Upper lobe of left lung (tissue), 6 donors: Measurements from ENCODE around the gene AFG1L. TPM values are rescaled to one million over a fixed set of nuclear protein-coding genes. Genes with fewer than 3 reads are reported as not detected.

Experiments used
- ATAC-seq, 2 donors: fragments of 200-7000 bp; cut with Tn5 transposase; one replicate each; pipeline ENCODE4 v1.9.1; 2022; ENCODE audit warnings: mild to moderate bottlenecking in 2 of 2, moderate library complexity in 2 of 2; ENCODE audit not compliant: low FRiP score in 2 of 2
- DNase-seq, 2 donors: peaks; one replicate each; pipeline ENCODE4 v3.0.0-alpha.2; 2019 to 2020
- H3K27ac ChIP-seq, 4 donors: fragments of 200-600 bp; sonication (generic); one replicate each; pipeline ENCODE4 v1.5.1; 2016 to 2019
- H3K27me3 ChIP-seq, 4 donors: fragments of 200-600 bp; sonication (generic); one replicate each; pipeline ENCODE4 v1.5.1; 2017 to 2019
- H3K36me3 ChIP-seq, 4 donors: fragments of 200-600 bp; sonication (generic); one replicate each; pipeline ENCODE4 v1.5.1; 2016 to 2019
- H3K4me1 ChIP-seq, 4 donors: fragments of 200-600 bp; sonication (generic); one replicate each; pipeline ENCODE4 v1.5.1; 2018 to 2019
- H3K4me3 ChIP-seq, 4 donors: fragments of 200-600 bp; sonication (generic); one replicate each; pipeline ENCODE4 v1.5.1; 2017 to 2019; ENCODE audit warnings: mild to moderate bottlenecking in 2 of 4, moderate library complexity in 1 of 4
- H3K9me3 ChIP-seq, 4 donors: fragments of 200-600 bp; sonication (generic); one replicate each; pipeline ENCODE4 v1.5.1; 2018 to 2019
- EP300 ChIP-seq, 4 donors: sonication (generic); formaldehyde crosslinking; IDR thresholded peaks; one replicate each; pipeline ENCODE4 v1.5.1; 2017; ENCODE audit warnings: antibody characterized with exemption in 4 of 4, control low read depth in 2 of 4
- POLR2A ChIP-seq, 4 donors: fragments of 450-650 bp; IDR thresholded peaks; one replicate each; pipeline ENCODE4 v1.5.1; 2016 to 2017; ENCODE audit warnings: antibody characterized with exemption in 4 of 4, mild to moderate bottlenecking in 2 of 4
- POLR2AphosphoS5 ChIP-seq, 2 donors: sonication (generic); formaldehyde crosslinking; IDR thresholded peaks; one replicate each; pipeline ENCODE4 v1.5.1; 2017; ENCODE audit warnings: antibody characterized with exemption in 2 of 2
- WGBS, 2 donors: methylation state at CpG; one replicate each; pipeline ENCODE4 v1.1.5; 2017 to 2018; 5-methylcytosine and 5-hydroxymethylcytosine counted together
- total RNA-seq, 6 donors: library from RNA; depleted of rRNA in 4 of 6; stranded (reverse); fragments of >200 nt in 4 of 6; gene quantifications; one replicate each; pipeline versions ENCODE4 v1.1.0 to v1.2.1, GENCODE V29; 2016 to 2021
- TF ChIP-seq, protein P1 (sequence below), 6 experiments: fragments of 450-650 bp in 4 of 6; fragments of 200-600 bp in 2 of 6; sonication (generic) in 2 of 6; IDR thresholded peaks; one replicate each; pipeline ENCODE4 v1.5.1; 2016 to 2019; ENCODE audit warnings: antibody characterized with exemption in 6 of 6
- donor health status: DM: no; HTN: no; CAD: no; lungs with moderate emphysema.
- donor health status: DM: no; HTN: yes; CAD: no; lungs with severe emphysema.

AFG1L gene
- total RNA-seq, 6 donors from 2014 or later, result 2.6 to 19.9 (median 7.0) TPM

DNA sequence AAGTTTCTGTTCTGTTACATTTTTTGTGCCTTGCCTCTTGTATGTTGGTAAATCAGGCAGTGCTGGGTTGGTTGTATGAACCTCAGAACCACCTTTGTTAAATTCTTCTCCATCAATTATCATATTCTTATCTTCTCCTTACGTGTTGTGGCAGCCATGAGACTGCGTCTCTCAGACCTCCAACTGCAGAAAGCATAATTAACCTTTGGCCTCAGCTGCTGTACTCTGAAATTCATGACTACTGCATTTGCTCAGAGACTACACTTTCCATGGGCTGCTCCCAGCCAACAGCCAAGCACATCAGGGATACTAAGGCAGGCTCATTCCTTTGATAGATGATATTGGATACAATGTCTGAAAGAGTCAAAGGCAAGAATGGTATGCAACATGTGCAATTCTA, 18.9 kb upstream of the AFG1L start:
- ATAC-seq (no peak), DNase-seq (no peak)
- 78 to 79% methylated on average over 2 of the region's 2 CpGs for WGBS, 2 donors
- H3K36me3 ChIP-seq, result no peaks in the 10 kb centered on the region
- no peak overlapping the region for H3K4me3 ChIP-seq
- H3K4me1 ChIP-seq, result no peaks in the 10 kb centered on the region
- no peaks in the 10 kb centered on the region for H3K27me3 ChIP-seq
- TF ChIP-seq, protein P1, sequence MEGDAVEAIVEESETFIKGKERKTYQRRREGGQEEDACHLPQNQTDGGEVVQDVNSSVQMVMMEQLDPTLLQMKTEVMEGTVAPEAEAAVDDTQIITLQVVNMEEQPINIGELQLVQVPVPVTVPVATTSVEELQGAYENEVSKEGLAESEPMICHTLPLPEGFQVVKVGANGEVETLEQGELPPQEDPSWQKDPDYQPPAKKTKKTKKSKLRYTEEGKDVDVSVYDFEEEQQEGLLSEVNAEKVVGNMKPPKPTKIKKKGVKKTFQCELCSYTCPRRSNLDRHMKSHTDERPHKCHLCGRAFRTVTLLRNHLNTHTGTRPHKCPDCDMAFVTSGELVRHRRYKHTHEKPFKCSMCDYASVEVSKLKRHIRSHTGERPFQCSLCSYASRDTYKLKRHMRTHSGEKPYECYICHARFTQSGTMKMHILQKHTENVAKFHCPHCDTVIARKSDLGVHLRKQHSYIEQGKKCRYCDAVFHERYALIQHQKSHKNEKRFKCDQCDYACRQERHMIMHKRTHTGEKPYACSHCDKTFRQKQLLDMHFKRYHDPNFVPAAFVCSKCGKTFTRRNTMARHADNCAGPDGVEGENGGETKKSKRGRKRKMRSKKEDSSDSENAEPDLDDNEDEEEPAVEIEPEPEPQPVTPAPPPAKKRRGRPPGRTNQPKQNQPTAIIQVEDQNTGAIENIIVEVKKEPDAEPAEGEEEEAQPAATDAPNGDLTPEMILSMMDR (IDR thresholded peaks at IDR 0.05), result no peak
- no peak for TF ChIP-seq EP300 (IDR thresholded peaks at IDR 0.05)
- TF ChIP-seq POLR2AphosphoS5 (IDR thresholded peaks at IDR 0.05), result no peak
- TF ChIP-seq POLR2A (IDR thresholded peaks at IDR 0.05), result no peak
- H3K9me3 ChIP-seq, result no peaks in the 10 kb centered on the region
- H3K27ac ChIP-seq, result no peak overlapping the region

DNA sequence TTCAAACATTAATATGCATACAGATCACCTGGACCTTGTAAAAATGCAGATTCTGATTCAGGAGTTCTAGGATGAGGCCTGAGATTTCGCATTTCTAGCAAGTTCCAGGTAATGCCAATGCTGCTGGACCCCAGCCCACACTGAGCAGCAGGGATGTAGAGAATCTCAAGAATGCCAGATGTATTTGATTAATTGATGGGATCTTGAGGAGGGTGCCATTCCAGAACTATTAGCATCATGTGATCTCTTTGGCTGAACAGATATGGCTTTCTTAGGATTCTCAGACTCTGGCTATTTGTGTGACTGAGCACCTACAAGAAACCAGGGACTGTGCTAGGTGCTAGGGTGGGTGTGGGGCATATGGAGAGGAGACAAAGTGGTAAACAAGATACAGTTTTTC, 17.6 kb upstream of the AFG1L start:
- 93 to 100% methylated on average over 1 of the region's 1 CpG for WGBS, 2 donors
- ATAC-seq (no peak), DNase-seq (no peak)
- Histone ChIP-seq H3K27me3 (no peaks in the 10 kb centered on the region), H3K4me1 (no peaks in the 10 kb centered on the region), H3K9me3 (no peaks in the 10 kb centered on the region), H3K27ac (no peak overlapping the region), H3K4me3 (no peak overlapping the region), H3K36me3 (no peaks in the 10 kb centered on the region)
- TF ChIP-seq POLR2AphosphoS5 (IDR thresholded peaks at IDR 0.05), result no peak

DNA sequence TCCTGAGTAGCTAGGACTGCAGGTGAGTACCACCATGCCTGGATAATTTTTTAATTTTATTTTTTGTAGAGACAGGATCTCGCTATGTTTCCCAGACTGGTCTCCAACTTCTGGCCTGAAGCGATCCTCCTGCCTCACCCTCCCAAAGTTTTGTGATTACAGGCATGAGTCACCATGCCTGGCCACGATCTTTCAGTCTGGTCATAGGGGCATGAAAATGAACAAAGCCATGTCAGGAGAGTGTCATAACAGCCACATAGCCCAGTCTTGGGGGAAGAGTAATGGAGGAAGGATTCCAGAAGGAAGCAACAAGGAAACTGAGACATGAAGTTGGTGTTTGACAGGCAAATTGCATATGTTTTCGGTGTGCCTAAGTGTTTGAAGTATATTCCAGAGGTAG, 17.0 kb upstream of the AFG1L start:
- Histone ChIP-seq H3K27ac (no peak overlapping the region), H3K27me3 (no peaks in the 10 kb centered on the region), H3K36me3 (no peaks in the 10 kb centered on the region), H3K4me3 (no peak overlapping the region), H3K4me1 (no peaks in the 10 kb centered on the region), H3K9me3 (no peaks in the 10 kb centered on the region)
- no peak for TF ChIP-seq POLR2A (IDR thresholded peaks at IDR 0.05)
- ATAC-seq, result no peak
- DNase-seq, result no peak
- 82 to 86% methylated on average over 4 of the region's 4 CpGs for WGBS, 2 donors

DNA sequence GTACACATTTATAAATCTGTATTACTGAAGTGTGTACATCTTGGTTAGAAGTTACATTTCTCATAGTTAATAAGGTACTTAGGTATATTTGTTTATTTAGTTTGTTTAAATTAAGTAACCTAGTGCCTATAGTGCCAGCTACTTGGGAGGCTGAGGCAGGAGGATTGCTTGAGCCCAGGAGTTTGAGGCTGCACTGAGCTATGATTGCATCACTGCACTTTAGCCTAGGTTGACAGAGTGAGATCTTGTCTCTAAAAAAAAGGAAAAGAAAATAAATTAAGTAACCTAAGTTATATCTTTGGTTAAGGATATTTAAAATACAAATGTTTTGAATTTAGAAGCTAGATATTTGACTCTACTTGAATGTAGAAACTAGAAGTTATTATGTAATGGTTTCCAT, 9.5 kb upstream of the AFG1L start:
- H3K9me3 ChIP-seq, result no peaks in the 10 kb centered on the region
- TF ChIP-seq POLR2AphosphoS5 (IDR thresholded peaks at IDR 0.05) (no peak), POLR2A (IDR thresholded peaks at IDR 0.05) (no peak), EP300 (IDR thresholded peaks at IDR 0.05) (no peak)
- TF ChIP-seq, protein P1 (IDR thresholded peaks at IDR 0.05), result no peak
- ATAC-seq (no peak), DNase-seq (no peak)
- H3K4me1 ChIP-seq, result no peaks in the 10 kb centered on the region
- no peaks in the 10 kb centered on the region for H3K36me3 ChIP-seq
- no peak overlapping the region for H3K27ac ChIP-seq
- no peaks in the 10 kb centered on the region for H3K27me3 ChIP-seq
- no peak overlapping the region for H3K4me3 ChIP-seq

DNA sequence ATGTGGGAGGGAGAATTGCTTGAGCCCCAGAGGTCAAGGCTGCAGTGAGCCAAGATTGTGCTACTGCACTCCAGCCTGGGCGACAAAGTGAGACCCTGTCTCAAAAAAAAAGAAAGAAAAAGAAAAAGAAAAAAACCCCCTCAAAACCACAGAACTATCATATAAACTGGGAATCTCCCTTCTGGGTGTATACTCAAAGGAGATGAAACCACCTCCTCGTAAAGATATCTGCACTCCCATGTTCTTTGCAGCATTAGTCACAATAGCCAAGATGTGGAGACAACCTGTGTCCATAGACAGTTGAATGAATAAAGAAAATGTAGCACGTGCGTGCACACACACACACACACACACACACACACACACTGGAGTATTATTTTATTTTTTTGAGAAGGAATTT, 8.5 kb upstream of the AFG1L start:
- Histone ChIP-seq H3K27ac (no peak overlapping the region), H3K27me3 (no peaks in the 10 kb centered on the region), H3K4me3 (no peak overlapping the region), H3K36me3 (no peaks in the 10 kb centered on the region), H3K9me3 (no peaks in the 10 kb centered on the region), H3K4me1 (no peaks in the 10 kb centered on the region)
- no peak for ATAC-seq
- TF ChIP-seq EP300 (IDR thresholded peaks at IDR 0.05) (no peak), POLR2AphosphoS5 (IDR thresholded peaks at IDR 0.05) (no peak), POLR2A (IDR thresholded peaks at IDR 0.05) (no peak)
- TF ChIP-seq, protein P1 (IDR thresholded peaks at IDR 0.05), result no peak
- 85 to 93% methylated on average over 4 of the region's 4 CpGs for whole genome bisulfite sequencing, 2 donors
- DNase-seq, result no peak

DNA sequence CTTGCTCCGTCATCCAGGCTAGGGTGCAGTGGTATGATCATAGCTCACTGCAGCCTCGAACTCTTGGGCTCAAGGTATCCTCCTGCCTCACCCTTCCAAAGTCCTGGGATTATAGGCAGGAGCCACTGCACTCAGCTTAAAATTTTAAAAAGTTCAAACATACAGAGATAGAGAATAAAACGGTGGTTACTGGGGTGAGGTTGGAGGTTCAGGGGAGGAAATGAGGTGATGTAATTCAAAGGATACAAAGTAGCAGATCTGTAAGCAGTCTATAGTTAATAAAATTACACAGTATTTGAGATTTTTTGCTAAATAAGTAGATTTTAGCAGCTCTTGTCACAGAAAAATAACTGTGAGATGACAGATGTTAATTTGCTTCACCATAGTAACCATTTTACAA, 7.5 kb upstream of the AFG1L start:
- TF ChIP-seq POLR2A (IDR thresholded peaks at IDR 0.05) (no peak), POLR2AphosphoS5 (IDR thresholded peaks at IDR 0.05) (no peak), EP300 (IDR thresholded peaks at IDR 0.05) (no peak)
- TF ChIP-seq, protein P1 (IDR thresholded peaks at IDR 0.05), result no peak
- WGBS, 2 donors, result 73 to 82% methylated on average over 3 of the region's 3 CpGs
- ATAC-seq, result no peak
- Histone ChIP-seq H3K4me1 (no peaks in the 10 kb centered on the region), H3K9me3 (no peaks in the 10 kb centered on the region), H3K36me3 (no peaks in the 10 kb centered on the region), H3K27ac (no peak overlapping the region), H3K27me3 (no peaks in the 10 kb centered on the region), H3K4me3 (no peak overlapping the region)
- DNase-seq, result no peak
